A549 treated with RU486 at 1 μM for 4 hours (cell line): ENCODE measurements around the gene ACBD5. TPM values are rescaled to one million over a fixed set of nuclear protein-coding genes. Genes with fewer than 3 reads are reported as not detected.

Experiments used
- total RNA-seq: library from RNA; stranded (reverse); fragments of 200-300 nt; extraction: Qiagen RNA extraction; gene quantifications from 5 replicates; pipeline ENCODE4 v1.2.3, GENCODE V29; 2022; ENCODE audit warnings: low read depth

Gene ACBD5, protein sequence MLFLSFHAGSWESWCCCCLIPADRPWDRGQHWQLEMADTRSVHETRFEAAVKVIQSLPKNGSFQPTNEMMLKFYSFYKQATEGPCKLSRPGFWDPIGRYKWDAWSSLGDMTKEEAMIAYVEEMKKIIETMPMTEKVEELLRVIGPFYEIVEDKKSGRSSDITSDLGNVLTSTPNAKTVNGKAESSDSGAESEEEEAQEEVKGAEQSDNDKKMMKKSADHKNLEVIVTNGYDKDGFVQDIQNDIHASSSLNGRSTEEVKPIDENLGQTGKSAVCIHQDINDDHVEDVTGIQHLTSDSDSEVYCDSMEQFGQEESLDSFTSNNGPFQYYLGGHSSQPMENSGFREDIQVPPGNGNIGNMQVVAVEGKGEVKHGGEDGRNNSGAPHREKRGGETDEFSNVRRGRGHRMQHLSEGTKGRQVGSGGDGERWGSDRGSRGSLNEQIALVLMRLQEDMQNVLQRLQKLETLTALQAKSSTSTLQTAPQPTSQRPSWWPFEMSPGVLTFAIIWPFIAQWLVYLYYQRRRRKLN
- 21.8 to 34.4 TPM (median 29.2 TPM) in 5 replicates for total RNA-seq

DNA sequence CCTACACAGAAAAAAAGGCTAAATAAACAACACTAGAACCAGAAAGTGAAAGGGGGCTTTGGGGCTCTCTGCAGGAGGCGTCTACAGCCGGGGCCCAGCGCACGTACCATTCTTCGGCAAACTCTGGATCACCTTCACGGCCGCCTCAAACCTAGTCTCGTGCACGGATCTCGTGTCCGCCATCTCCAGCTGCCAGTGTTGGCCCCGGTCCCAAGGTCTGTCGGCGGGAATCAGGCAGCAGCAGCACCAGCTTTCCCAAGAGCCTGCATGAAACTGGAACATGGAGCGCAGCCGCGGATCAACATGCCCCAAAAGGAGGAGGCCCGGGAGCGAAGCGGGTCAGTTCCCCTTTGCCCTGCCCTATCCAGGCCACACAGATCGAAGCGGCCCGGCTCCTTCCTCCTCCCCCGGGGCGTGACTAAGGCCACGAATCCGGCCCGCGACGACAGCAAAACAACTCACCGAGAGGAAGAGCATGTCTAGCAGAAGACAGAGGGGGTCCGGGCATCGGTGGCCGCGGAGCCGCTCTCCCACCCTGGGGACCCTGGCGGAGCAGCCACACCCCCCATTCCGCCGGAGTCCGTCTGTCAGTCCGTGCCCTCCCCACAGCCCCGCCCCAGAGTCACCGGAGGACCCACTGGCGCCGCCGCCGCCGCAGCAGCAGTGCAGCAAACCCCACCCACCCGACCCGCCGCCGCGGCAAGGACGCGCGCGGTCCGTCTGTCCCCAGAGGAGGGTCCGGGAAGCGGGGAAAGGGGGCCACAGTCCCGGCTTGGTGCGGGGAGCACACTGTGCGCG is at the start of gene ACBD5:
ACBD5 (minus strand) TSS at position 586 of the 798 bp plus-strand sequence; CDS start at position 477, 109 bp downstream.

DNA sequence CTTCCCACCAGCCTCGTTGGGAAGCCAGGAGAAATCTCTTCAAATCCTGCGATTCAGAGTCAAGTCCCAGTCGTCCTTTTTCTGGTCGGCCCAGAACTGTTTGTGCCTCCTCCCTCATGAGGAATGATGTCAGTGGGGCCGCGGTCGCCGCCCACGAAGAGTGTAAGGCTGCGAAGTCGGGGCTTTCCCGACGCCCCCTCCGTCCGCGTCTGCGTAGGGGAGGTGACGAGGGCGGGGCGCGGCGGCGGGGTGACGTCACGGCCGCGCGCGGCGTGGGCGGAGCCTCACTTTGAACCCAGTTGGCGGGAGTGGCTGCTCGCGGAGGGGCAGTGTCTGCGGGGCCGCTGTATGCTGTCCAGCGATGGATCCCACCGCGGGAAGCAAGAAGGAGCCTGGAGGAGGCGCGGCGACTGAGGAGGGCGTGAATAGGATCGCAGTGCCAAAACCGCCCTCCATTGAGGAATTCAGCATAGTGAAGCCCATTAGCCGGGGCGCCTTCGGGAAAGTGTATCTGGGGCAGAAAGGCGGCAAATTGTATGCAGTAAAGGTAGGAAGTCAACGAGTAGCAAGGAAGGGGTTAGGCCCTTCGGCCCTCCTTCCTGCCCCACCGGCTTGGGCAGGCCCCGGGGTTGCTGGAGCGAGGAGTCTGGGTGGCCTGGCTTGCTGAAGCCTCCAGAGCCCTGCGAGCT is 85.4 kb downstream of the ACBD5 start, which contains the start of gene MASTL:
MASTL (plus strand) TSS at position 287 of the 689 bp plus-strand sequence; CDS start at position 362, 75 bp downstream.

Other genes with a start within 250 kb of the ACBD5 start
- 0.98 to 4.0 TPM (median 2.9 TPM) in 5 replicates for gene ANKRD26, start 140.3 kb downstream of the ACBD5 start, total RNA-seq
- gene YME1L1, start 86.4 kb downstream of the ACBD5 start, total RNA-seq: 69.1 to 105 TPM (median 102 TPM) in 5 replicates
- 14.1 to 23.9 TPM (median 21.4 TPM) in 5 replicates for gene MASTL, start 85.4 kb downstream of the ACBD5 start, total RNA-seq